KMS-11 (cell line): ENCODE data around the gene RSAD2.

ENCODE experiments used
- H2AFZ ChIP-seq: fragments of 200-600 bp; sonication (generic); 2 replicates; pipeline ENCODE4 v1.6.1; 2016; ENCODE audit warnings: antibody characterized with exemption, mixed run types, low read depth
- H3K27ac ChIP-seq: fragments of 200-600 bp; sonication (generic); 2 replicates; pipeline ENCODE4 v1.6.1; 2016; ENCODE audit warnings: mild to moderate bottlenecking, mixed run types
- H3K27me3 ChIP-seq: fragments of 200-600 bp; sonication (generic); 2 replicates; pipeline ENCODE4 v1.6.1; 2017; ENCODE audit warnings: mild to moderate bottlenecking, low read depth, mixed run types, moderate library complexity; ENCODE audit not compliant: insufficient read depth
- H3K36me3 ChIP-seq: fragments of 200-600 bp; sonication (generic); 2 replicates; pipeline ENCODE4 v1.6.1; 2017; ENCODE audit warnings: mild to moderate bottlenecking, mixed run types; ENCODE audit not compliant: insufficient read depth
- H3K4me1 ChIP-seq: fragments of 200-600 bp; sonication (generic); 2 replicates; pipeline ENCODE4 v1.6.1; 2016; ENCODE audit warnings: mild to moderate bottlenecking, low read depth, mixed run types; ENCODE audit not compliant: poor library complexity, severe bottlenecking
- H3K4me2 ChIP-seq: fragments of 200-600 bp; sonication (generic); 2 replicates; pipeline ENCODE4 v1.7.0; 2016; ENCODE audit warnings: mild to moderate bottlenecking, mixed run types
- H3K4me3 ChIP-seq: fragments of 200-600 bp; sonication (generic); IDR thresholded peaks from 2 replicates; pipeline ENCODE4 v1.6.1; 2017; ENCODE audit warnings: low read depth, low read length, mixed read lengths; ENCODE audit not compliant: insufficient read depth
- H3K79me2 ChIP-seq: fragments of 200-600 bp; sonication (generic); 2 replicates; pipeline ENCODE4 v1.6.1; 2016; ENCODE audit warnings: low read depth, mixed run types; ENCODE audit not compliant: insufficient read depth
- H3K9ac ChIP-seq: fragments of 200-600 bp; sonication (generic); 2 replicates; pipeline ENCODE4 v1.6.1; 2016; ENCODE audit warnings: mild to moderate bottlenecking, mixed run types
- H4K20me1 ChIP-seq: fragments of 200-600 bp; sonication (generic); 2 replicates; pipeline ENCODE4 v1.6.1; 2016; ENCODE audit warnings: mild to moderate bottlenecking, mixed run types; ENCODE audit not compliant: insufficient read depth
- TF ChIP-seq, protein P1 (sequence below): fragments of 200-600 bp; sonication (generic); conservative IDR thresholded peaks from 2 replicates; pipeline ENCODE4 v1.6.1; 2017; ENCODE audit warnings: low read depth, mild to moderate bottlenecking, antibody characterized with exemption, low read length, moderate library complexity, mixed read lengths

The RSAD2 gene

DNA sequence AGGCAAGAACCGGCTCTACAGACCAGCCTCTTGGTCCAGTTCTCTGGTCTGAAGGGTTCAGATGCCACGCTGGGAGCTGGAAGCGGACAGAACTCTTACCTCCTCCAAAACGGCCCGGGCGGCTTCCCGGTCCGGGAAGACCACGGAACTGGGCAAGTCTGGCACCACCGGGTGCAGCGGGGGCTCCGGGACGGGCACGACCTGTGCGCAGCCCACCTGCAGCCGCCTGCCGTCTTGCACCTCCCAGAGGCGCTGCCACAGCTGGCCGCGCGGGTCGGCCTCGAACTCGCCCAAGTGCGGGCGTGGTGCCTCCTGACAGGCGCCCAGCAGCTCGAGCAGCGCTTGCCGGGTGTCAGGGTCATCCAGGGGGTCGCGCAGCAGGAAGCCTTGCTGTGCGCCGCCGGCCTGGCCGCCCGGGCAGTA is 12.6 kb upstream of the RSAD2 start:
- Histone ChIP-seq H3K27ac (no peak overlapping the region), H3K4me2 (no peak overlapping the region), H3K79me2 (no peaks in the 10 kb centered on the region), H4K20me1 (no peaks in the 10 kb centered on the region), H3K36me3 (no peaks in the 10 kb centered on the region), H3K9ac (no peak overlapping the region), H3K4me3 (no peak overlapping the region), H2AFZ (no peak overlapping the region), H3K4me1 (peaks cover 9% of the 10 kb centered on the region), H3K27me3 (no peaks in the 10 kb centered on the region)
- TF ChIP-seq, protein P1, sequence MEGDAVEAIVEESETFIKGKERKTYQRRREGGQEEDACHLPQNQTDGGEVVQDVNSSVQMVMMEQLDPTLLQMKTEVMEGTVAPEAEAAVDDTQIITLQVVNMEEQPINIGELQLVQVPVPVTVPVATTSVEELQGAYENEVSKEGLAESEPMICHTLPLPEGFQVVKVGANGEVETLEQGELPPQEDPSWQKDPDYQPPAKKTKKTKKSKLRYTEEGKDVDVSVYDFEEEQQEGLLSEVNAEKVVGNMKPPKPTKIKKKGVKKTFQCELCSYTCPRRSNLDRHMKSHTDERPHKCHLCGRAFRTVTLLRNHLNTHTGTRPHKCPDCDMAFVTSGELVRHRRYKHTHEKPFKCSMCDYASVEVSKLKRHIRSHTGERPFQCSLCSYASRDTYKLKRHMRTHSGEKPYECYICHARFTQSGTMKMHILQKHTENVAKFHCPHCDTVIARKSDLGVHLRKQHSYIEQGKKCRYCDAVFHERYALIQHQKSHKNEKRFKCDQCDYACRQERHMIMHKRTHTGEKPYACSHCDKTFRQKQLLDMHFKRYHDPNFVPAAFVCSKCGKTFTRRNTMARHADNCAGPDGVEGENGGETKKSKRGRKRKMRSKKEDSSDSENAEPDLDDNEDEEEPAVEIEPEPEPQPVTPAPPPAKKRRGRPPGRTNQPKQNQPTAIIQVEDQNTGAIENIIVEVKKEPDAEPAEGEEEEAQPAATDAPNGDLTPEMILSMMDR, result no peak

DNA sequence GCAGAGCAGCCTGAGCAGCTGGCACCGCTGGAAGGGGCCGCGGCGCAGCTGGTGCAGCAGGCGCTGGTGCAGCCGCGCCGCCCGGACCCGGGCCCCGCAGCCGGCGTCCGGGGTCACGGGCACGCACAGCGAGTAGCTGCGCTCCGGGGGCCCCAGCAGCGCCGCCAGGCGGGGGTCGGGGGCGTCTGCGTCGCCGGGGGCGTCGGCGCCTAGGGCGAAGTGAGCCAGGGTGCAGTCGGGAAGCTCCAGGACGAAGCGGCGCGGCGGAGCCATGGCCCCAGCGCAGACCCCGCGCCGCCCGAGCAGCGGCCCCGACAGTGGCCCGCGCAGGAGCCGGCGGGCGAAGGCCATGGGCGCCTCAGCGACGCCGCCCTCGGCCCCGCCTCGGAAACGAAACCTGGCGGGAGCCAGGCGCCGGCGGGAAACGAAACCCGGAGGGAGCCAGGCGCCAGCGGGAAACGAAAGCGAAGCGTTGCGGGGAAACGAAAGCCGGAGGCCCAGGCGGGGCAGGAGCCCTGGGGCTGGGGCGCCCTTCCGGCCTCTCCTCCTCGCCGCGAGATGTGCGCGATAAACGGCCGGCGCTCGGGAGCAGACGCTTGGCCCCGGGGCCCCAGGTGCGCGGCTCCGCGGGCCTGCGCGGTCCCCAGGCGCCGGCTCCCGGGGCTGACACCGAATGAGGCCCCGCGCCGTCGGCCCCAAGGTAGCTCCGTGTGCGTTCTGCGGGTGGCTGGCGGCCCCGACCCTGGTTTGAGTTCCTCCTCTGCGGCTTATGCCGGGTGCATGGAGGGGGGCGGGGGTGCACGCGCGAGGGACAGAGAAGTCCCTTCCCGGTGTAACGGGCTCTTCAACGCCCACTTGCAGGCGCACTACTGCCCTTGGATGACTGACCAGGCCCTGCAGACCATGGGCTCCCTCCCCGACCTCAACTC is 12.0 kb upstream of the RSAD2 start, which contains the start of gene CMPK2:
Gene CMPK2, minus strand, starts transcription at position 562 of the 929 bp plus-strand sequence. Its CDS starts 211 bp downstream, at position 351.
- Histone ChIP-seq H3K4me1 (peaks cover 9% of the 10 kb centered on the region), H2AFZ (peak within 1 kb of the TSS; percentile 74), H3K4me2 (peak within 1 kb of the TSS; percentile 53), H3K27ac (no peak within 1 kb of the TSS), H3K9ac (no peak within 1 kb of the TSS; the same call in 1 of the 2 replicates), H3K79me2 (no peaks in the 10 kb centered on the region), H3K4me3 (peak within 1 kb of the TSS; percentile 78), H4K20me1 (no peaks in the 10 kb centered on the region), H3K36me3 (no peaks in the 10 kb centered on the region), H3K27me3 (no peaks in the 10 kb centered on the region)
- TF ChIP-seq, protein P1, result no peak

DNA sequence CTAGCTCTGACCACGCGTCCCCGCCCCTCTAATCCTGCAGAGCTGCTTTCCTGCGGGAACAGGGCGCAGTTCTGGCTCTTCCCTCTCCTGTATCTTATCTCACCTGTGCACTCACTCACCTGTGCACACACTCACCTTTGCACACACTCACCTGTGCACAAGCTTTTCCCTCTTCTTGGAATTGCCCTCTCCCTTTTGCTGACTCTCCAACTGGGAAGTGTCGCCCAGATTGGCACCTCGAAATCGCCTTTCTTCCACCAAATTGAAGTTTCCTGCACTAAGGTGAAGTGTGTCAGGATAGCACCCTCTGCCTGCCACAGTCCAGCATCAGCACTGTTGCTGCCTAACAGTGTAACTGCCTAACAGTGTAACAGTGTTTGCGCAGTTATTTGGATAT is 11.3 kb upstream of the RSAD2 start:
- TF ChIP-seq, protein P1, result peak; percentile 38
- H3K27me3 ChIP-seq, result no peaks in the 10 kb centered on the region
- H3K79me2 ChIP-seq, result no peaks in the 10 kb centered on the region
- H3K4me1 ChIP-seq, result peaks cover 9% of the 10 kb centered on the region
- H3K9ac ChIP-seq, result no peak overlapping the region; the same call in 1 of the 2 replicates
- no peaks in the 10 kb centered on the region for H4K20me1 ChIP-seq
- H3K4me3 ChIP-seq, result peak overlapping the region; percentile 78
- peak overlapping the region; percentile 74 for H2AFZ ChIP-seq
- no peaks in the 10 kb centered on the region for H3K36me3 ChIP-seq
- H3K27ac ChIP-seq, result no peak overlapping the region
- H3K4me2 ChIP-seq, result peak overlapping the region; percentile 53

DNA sequence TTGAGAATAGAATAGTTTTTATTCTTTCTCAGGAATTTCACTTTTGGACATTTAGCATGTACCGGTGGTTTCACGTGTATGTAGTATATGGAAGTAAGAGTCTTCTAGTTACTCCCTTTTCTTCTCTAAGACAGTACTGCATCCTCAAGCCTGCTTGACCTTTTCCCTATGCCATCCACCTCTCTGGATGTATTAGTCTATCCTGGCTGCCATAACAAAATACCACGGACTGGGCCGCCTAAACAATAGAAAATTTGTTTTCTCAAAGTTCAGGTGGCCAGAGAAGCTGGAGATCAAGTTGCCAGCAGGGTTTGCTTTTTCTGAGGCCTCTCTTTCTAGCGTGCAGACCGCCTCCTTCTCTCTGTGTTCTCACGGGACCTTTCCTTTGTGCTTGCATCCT is 10.6 kb upstream of the RSAD2 start:
- H3K79me2 ChIP-seq, result no peaks in the 10 kb centered on the region
- no peaks in the 10 kb centered on the region for H3K36me3 ChIP-seq
- H3K4me3 ChIP-seq, result no peak overlapping the region
- H4K20me1 ChIP-seq, result no peaks in the 10 kb centered on the region
- H3K27ac ChIP-seq, result no peak overlapping the region
- no peaks in the 10 kb centered on the region for H3K27me3 ChIP-seq
- peak overlapping the region; percentile 53; the same call in 1 of the 2 replicates for H3K4me2 ChIP-seq
- peaks cover 9% of the 10 kb centered on the region for H3K4me1 ChIP-seq
- no peak overlapping the region for H3K9ac ChIP-seq
- TF ChIP-seq, protein P1, result no peak
- no peak overlapping the region for H2AFZ ChIP-seq
